WI38 (cell line): ENCODE results near the gene MPC1L.

Experiments
- H3K4me3 ChIP-seq: 2 replicates; pipeline ENCODE4 v1.5.1; 2011; ENCODE audit warnings: low read depth, mild to moderate bottlenecking, control low read depth, low read length
- TF ChIP-seq, protein P1 (sequence below): IDR thresholded peaks from 2 replicates; pipeline ENCODE4 v1.5.1; 2012; ENCODE audit warnings: low read depth, mild to moderate bottlenecking, control low read depth, low read length

The MPC1L gene

DNA sequence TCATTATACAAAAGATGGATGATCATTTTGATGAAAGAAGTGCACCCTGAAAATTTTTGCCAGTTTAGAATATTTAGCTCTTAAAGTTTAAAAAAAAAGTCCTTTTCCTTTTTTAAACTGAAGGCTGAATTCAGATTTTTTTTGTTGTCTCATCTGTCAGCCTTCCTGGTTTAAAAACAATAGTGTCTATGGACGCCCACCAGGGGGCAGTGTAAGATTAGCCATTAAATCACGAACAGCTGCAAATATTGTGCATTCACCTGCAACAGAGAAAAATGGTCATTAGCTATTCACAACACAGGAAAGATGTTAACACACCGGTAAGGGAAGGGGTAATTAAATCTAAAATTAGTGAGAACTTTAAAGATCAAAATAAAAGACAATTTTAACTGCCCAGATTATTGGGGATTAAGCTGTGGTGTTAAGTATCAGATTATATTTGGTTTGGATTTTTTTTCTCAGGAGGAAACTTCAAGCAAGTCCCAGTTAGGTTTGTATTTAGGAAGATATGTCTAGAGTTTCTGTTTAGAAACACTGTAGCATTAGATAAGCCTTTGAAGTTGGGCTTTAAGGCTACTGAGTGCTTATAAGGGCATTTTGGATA lies 28.5 kb downstream of the MPC1L start:
- TF ChIP-seq, protein P1, sequence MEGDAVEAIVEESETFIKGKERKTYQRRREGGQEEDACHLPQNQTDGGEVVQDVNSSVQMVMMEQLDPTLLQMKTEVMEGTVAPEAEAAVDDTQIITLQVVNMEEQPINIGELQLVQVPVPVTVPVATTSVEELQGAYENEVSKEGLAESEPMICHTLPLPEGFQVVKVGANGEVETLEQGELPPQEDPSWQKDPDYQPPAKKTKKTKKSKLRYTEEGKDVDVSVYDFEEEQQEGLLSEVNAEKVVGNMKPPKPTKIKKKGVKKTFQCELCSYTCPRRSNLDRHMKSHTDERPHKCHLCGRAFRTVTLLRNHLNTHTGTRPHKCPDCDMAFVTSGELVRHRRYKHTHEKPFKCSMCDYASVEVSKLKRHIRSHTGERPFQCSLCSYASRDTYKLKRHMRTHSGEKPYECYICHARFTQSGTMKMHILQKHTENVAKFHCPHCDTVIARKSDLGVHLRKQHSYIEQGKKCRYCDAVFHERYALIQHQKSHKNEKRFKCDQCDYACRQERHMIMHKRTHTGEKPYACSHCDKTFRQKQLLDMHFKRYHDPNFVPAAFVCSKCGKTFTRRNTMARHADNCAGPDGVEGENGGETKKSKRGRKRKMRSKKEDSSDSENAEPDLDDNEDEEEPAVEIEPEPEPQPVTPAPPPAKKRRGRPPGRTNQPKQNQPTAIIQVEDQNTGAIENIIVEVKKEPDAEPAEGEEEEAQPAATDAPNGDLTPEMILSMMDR: peak; percentile 41; the same call in 1 of the 2 replicates
- no peak overlapping the region for H3K4me3 ChIP-seq

DNA sequence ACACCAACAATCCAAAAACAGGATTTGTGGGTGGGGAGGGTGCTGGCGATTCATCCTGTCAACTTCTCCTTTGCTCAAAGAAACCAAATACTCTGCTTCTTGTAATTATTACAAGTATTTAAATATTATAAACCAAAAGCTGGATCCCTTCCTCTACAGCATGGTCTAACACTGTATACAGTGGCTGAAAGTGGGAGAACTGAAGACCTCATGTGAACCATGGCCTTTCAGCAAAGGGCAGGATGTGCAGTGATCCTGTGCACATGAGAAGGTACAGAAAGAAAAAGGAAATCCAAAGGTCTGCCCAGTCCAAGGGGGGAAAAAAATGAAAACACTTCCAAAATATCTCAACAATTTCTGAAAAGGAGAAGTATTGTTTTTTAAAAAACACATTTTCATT lies 29.4 kb downstream of the MPC1L start:
- TF ChIP-seq, protein P1: no peak
- H3K4me3 ChIP-seq: no peak overlapping the region

DNA sequence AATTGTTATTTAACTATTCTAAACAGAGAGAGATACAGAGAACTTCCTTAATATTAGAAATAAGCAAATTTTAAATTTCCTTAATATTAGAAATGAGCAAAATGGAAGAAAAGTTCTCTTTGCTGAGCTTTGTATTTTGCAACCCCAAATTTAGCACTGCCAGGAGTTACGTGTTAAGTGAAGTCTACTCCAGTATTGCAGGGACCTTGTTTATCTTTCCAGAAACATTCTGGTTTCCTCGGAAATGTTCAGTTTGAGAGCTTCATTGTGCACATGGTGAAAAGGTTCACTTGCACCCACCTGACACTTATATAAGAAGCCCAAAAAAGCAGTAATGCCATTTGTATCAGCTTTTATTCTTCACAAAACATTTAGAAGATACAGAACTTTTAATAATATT lies 30.3 kb downstream of the MPC1L start:
- TF ChIP-seq, protein P1: no peak
- H3K4me3 ChIP-seq: no peak overlapping the region

DNA sequence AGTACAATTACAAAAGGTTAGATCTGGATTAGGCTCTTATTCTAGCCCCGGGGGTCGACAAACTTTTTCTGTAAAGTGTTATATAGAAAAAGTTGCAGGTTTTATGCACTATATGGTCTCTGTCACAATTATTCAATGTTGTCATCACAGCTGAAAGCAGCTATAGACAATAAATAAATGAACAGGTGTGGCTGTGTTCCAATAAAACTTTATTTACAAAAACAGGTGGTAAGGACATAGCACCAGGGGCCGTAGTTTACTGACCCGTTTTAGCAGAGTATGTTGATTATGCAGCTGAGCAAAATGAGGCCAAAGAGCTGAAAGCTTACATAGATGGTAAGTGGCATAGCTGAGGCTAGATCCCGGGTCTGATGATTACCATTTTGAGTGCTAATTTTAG lies 37.2 kb downstream of the MPC1L start:
- no peak overlapping the region for H3K4me3 ChIP-seq
- TF ChIP-seq, protein P1: no peak

DNA sequence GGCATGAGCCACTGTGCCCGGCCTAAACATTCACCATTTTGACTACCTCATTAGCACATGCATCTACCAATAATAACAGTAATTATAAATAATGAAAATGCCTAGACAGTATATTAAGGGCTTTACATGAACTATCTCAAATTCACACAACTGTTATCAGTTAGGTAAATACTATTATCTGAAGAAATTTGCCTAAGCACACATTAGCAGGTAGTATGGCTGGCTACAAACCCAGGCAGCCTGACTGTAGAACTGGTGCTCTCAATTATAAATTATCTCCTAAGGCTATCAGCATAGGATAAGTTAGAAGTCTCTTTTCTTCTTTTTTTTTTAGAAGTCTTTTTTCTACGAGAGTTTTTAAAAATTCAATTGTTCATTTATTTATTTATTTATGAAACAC lies 38.3 kb downstream of the MPC1L start:
- H3K4me3 ChIP-seq: no peak overlapping the region
- TF ChIP-seq, protein P1: no peak

DNA sequence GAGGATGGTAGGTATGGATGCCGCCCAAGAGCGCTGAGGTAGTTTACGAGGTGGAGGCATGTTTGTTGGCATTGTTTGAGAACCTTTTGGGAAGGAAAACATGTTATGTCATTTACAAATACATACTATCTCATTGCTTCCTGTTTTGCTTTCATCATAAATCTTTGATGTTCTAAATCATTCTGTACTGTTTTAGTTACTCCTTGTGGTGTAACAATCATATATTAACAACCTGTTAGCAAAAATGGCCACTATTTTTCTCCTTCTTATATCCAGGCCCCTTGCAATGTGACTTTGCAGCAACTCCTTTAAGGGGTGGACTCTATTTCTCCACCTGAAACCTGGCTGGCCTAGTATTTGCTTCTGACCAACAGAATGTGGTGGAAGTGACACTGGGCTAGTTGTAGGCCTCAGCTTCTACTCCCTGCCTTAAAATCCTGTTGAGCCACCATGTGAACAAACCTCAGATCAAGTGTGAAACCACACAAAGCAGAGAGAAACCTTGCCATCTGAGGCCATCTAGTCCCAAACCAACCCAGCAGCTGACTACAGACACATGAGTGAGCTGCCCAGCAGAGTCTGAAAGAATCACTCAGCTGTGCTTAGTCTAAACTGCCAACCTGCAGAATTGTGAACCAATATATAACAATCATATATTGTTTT lies 40.0 kb downstream of the MPC1L start:
- H3K4me3 ChIP-seq: no peak overlapping the region
- TF ChIP-seq, protein P1: no peak

DNA sequence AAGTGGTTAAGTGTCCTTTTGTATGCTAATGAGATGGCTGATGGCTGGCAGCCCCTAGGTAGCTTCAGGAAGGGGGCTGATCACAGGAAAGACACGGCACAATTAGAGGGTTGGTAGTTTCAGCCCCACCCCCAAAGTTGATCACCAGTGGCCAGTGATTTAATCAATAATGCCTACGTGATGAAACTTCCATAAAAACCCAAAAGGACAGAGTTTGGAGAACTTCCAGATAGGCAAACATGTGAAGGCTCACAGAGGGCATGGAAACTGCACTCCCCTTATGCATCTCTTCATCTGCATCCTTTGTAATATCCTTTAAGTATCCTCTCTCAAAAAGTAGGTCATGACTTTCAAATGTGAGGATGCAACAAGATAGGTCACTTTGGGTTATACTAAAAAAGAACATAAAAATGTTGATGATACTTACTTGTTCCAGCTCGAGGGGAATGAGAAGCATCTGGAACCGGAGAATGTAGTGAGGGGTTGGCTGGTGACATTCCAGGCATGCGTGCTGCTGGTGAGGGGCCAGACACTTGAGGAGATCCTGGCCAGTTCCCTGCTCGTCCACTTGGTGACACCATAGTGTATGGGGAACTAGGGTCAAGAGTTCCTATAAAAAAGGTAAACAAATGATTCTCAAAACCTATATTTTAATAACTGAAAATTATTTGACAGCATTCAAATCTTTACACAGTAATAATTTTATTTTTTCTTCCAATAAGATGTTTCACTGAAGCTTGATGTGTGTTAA lies 40.8 kb downstream of the MPC1L start:
- TF ChIP-seq, protein P1: peak; percentile 27
- H3K4me3 ChIP-seq: no peak overlapping the region
